T-cell (primary cell): ENCODE measurements around the gene PUM1. TPM values are rescaled to one million over a fixed set of nuclear protein-coding genes. Genes with fewer than 3 reads are reported as not detected.
A peak's percentile ranks its signal among the peaks of the same experiment; 100 is the strongest.

ENCODE experiments used
- ATAC-seq, 4 experiments: fragments of 200-7000 bp in 3 of 4; fragments of 150-1000 bp in 1 of 4; cut with Tn5 transposase; replicated peaks in 1 of 4; 1 replicate in 3 of 4; 2 replicates in 1 of 4; pipeline ENCODE4 v1.10.0; 2021; ENCODE audit warnings: moderate library complexity in 3 of 4, mild to moderate bottlenecking in 2 of 4, moderate number of reproducible peaks in 1 of 4
- CTCF ChIA-PET, 2 donors: fragments of 300-600 bp; sonication (Branson Sonifier 250); formaldehyde crosslinking; loops; one replicate each; lab custom pipeline; 2022; ENCODE audit warnings: antibody characterized with exemption in 2 of 2; lab: Charles Lee
- POLR2A ChIA-PET, 2 donors: fragments of 300-600 bp; sonication (Branson Sonifier 250); formaldehyde crosslinking; loops; one replicate each; lab custom pipeline; 2022; ENCODE audit warnings: antibody characterized with exemption in 2 of 2; lab: Charles Lee
- DNase-seq, 35 experiments: peaks; one replicate each; pipeline versions ENCODE4 v3.0.0 to v3.0.0-alpha.2; 2013 to 2023
- H3K27ac ChIP-seq: one replicate; pipeline ENCODE4 v1.5.1; 2013; ENCODE audit warnings: low read length
- H3K27me3 ChIP-seq, 2 experiments: replicated peaks in 1 of 2; 1 replicate in 1 of 2; 2 replicates in 1 of 2; pipeline versions ENCODE4 v1.6.1 to v1.7.0; 2013; ENCODE audit warnings: low read length in 1 of 2, mixed read lengths in 1 of 2; ENCODE audit not compliant: control insufficient read depth in 2 of 2, insufficient read depth in 2 of 2; ENCODE audit errors: extremely low read depth in 1 of 2
- H3K36me3 ChIP-seq, 2 donors: 1 replicate in 1 of 2; 2 replicates in 1 of 2; pipeline versions ENCODE4 v1.6.1 to v1.7.0; 2013; ENCODE audit warnings: low read length in 1 of 2; ENCODE audit not compliant: control insufficient read depth in 2 of 2, insufficient read depth in 1 of 2; ENCODE audit errors: extremely low read depth in 1 of 2
- H3K4me1 ChIP-seq, 2 experiments: 1 replicate in 1 of 2; 2 replicates in 1 of 2; pipeline versions ENCODE4 v1.6.1 to v1.7.0; 2013; ENCODE audit warnings: low read length in 2 of 2, mixed read lengths in 1 of 2; ENCODE audit not compliant: insufficient read depth in 2 of 2, control insufficient read depth in 1 of 2; ENCODE audit errors: extremely low read depth in 1 of 2
- H3K4me3 ChIP-seq, 2 donors: 1 replicate in 1 of 2; 2 replicates in 1 of 2; pipeline versions ENCODE4 v1.5.1 to v1.7.0; 2013; ENCODE audit warnings: mild to moderate bottlenecking in 2 of 2, low read length in 1 of 2, moderate library complexity in 1 of 2; ENCODE audit not compliant: control insufficient read depth in 1 of 2; ENCODE audit errors: extremely low read depth in 1 of 2
- H3K9me3 ChIP-seq: 2 replicates; pipeline ENCODE4 v1.7.0; 2013
- H3K27ac Mint-ChIP-seq, 2 donors: one replicate each; pipeline ENCODE4 v1.8.0; 2020 to 2021; ENCODE audit warnings: mild to moderate bottlenecking in 2 of 2, mixed read lengths in 2 of 2
- H3K27me3 Mint-ChIP-seq, 2 donors: one replicate each; pipeline ENCODE4 v1.8.0; 2021 to 2022; ENCODE audit warnings: mixed read lengths in 2 of 2
- H3K36me3 Mint-ChIP-seq: one replicate; pipeline ENCODE4 v1.8.0; 2021; ENCODE audit warnings: mixed read lengths
- H3K4me1 Mint-ChIP-seq, 3 donors: one replicate each; pipeline ENCODE4 v1.8.0; 2020 to 2022; ENCODE audit warnings: mixed read lengths in 3 of 3, mild to moderate bottlenecking in 1 of 3
- H3K4me3 Mint-ChIP-seq, 3 donors: one replicate each; pipeline ENCODE4 v1.8.0; 2020 to 2022; ENCODE audit warnings: mild to moderate bottlenecking in 3 of 3, mixed read lengths in 3 of 3, moderate library complexity in 3 of 3
- H3K9me3 Mint-ChIP-seq, 3 donors: one replicate each; pipeline ENCODE4 v1.8.0; 2020 to 2022; ENCODE audit warnings: mixed read lengths in 3 of 3
- WGBS: methylation state at CpG from one replicate; pipeline ENCODE4 v1.1.5; 2013; ENCODE audit warnings: missing lambda C conversion rate; ENCODE audit not compliant: insufficient coverage; 5-methylcytosine and 5-hydroxymethylcytosine counted together
- total RNA-seq, 35 experiments: library from RNA in 6 of 35; stranded (reverse) in 6 of 35; fragments of 120-200 nt in 1 of 35; gene quantifications; one replicate each; pipeline versions ENCODE4 v1.2.1 to v1.2.4 and lab custom pipeline; 2013 to 2026

Gene PUM1
- total RNA-seq, 5 donors from 2014 or later (not counting 1 experiment from before 2014, with no cell fraction given): 146 to 229 (median 154) TPM

DNA sequence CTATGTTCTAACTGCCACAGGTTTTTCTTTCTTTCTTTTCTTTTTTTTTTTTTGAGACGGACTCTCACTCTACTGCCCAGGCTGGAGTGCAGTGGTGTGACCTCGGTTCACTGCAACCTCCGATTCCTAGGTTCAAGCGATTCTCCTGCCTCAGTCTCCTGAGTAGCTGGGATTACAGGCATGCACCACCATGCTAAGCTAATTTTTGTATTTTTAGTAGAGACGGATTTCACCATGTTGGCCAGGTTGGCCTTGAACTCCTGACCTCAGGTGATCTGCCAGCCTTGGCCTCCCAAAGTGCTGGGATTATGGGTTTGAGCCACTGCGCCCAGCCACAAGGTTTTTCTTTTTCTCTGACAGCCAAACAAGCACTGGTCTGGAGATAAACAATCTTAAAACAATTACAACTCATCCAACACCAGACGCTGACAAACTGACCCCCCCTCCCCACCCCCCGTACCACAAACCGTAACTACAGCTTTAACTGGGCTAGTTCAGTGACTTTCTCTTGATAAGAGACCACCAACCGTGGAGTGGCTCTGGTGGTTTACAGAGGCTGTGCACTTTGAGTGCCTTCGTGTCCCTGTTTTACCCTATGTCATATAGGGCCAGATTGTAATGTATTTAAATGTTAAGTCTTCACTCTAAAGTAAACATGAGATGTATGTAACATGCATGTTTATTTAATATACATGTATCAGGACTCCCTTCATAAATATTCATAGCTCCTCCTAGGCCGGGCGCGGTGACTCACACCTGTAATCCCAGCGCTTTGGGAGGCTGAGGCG, 19.5 kb upstream of the PUM1 start:
- H3K4me1 ChIP-seq: no peaks in the 10 kb centered on the region
- no peaks in the 10 kb centered on the region for H3K4me1 Mint-ChIP-seq
- ChIA-PET POLR2A (no interaction called here), CTCF (no interaction called here)
- ATAC-seq (no peak), DNase-seq (no peak)
- no peaks in the 10 kb centered on the region for H3K36me3 Mint-ChIP-seq
- H3K27me3 ChIP-seq: peaks cover 0 to 5% of the 10 kb centered on the region in 2 experiments
- no peak overlapping the region for H3K27ac ChIP-seq
- no peaks in the 10 kb centered on the region for H3K9me3 Mint-ChIP-seq
- H3K36me3 ChIP-seq: no peaks in the 10 kb centered on the region
- H3K27ac Mint-ChIP-seq: no peak overlapping the region
- 95% methylated on average over 9 of the region's 16 CpGs for WGBS
- no peak overlapping the region for H3K4me3 ChIP-seq
- H3K9me3 ChIP-seq: no peaks in the 10 kb centered on the region
- H3K4me3 Mint-ChIP-seq: no peak overlapping the region
- H3K27me3 Mint-ChIP-seq: no peaks in the 10 kb centered on the region

DNA sequence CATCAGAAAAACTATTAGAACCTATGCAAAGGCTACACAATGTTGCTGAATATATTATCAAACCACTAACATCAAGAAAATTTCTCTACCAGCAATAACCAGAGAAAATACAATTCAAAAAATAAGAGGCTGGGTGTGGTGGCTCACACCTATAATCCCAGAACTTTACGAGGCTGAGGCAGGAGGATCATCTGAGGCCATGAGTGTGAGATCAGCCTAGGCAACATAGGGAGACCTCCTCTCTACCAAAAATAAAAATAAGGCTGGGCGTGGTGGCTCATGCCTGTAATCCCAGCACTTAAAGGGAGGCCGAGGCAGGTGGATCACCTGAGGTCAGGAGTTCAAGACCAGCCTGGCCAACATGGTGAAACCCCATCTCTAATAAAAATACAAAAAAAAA, 16.9 kb upstream of the PUM1 start:
- H3K9me3 Mint-ChIP-seq: no peaks in the 10 kb centered on the region
- POLR2A ChIA-PET: no interaction called here
- no CpG with 5 or more reads among the region's 3 CpGs for WGBS
- H3K27me3 Mint-ChIP-seq: no peaks in the 10 kb centered on the region
- CTCF ChIA-PET: no interaction called here
- H3K9me3 ChIP-seq: no peaks in the 10 kb centered on the region
- no peaks in the 10 kb centered on the region for H3K36me3 ChIP-seq
- no peaks in the 10 kb centered on the region for H3K4me1 ChIP-seq
- no peak overlapping the region for H3K27ac Mint-ChIP-seq
- no peaks in the 10 kb centered on the region for H3K4me1 Mint-ChIP-seq
- no peaks in the 10 kb centered on the region for H3K27me3 ChIP-seq
- H3K27ac ChIP-seq: no peak overlapping the region
- DNase-seq: no peak
- no peak overlapping the region for H3K4me3 ChIP-seq
- H3K36me3 Mint-ChIP-seq: no peaks in the 10 kb centered on the region
- ATAC-seq: no peak
- H3K4me3 Mint-ChIP-seq: no peak overlapping the region

DNA sequence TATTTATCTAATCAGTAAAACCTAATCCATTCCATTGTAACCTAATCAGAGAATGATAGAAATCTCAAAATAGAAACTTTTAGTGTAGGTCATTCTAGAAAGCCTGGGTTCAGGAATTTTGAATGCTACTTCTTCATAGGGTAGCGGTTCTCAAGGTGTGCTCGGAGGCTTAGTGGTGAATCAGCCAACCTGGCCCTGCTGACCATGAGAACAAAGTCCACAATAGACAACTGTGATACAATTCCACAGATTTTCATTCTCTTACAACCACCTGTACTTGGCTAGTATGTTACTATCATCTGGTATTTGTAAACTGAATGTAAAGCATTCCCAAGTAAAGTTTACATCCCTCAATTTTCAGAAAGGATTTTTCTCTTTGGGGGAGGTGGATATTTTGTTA, 7.5 kb upstream of the PUM1 start:
- ATAC-seq: no peak
- Histone ChIP-seq H3K4me3 (no peak overlapping the region), H3K4me1 (no peaks in the 10 kb centered on the region), H3K9me3 (no peaks in the 10 kb centered on the region), H3K27me3 (no peaks in the 10 kb centered on the region), H3K36me3 (no peaks in the 10 kb centered on the region), H3K27ac (no peak overlapping the region)
- Mint-ChIP-seq H3K27me3 (no peaks in the 10 kb centered on the region), H3K4me3 (no peak overlapping the region), H3K9me3 (no peaks in the 10 kb centered on the region), H3K27ac (no peak overlapping the region), H3K4me1 (no peaks in the 10 kb centered on the region), H3K36me3 (no peaks in the 10 kb centered on the region)
- ChIA-PET POLR2A (no interaction called here), CTCF (no interaction called here)
- no CpG with 5 or more reads among the region's 2 CpGs for WGBS
- no peak for DNase-seq

DNA sequence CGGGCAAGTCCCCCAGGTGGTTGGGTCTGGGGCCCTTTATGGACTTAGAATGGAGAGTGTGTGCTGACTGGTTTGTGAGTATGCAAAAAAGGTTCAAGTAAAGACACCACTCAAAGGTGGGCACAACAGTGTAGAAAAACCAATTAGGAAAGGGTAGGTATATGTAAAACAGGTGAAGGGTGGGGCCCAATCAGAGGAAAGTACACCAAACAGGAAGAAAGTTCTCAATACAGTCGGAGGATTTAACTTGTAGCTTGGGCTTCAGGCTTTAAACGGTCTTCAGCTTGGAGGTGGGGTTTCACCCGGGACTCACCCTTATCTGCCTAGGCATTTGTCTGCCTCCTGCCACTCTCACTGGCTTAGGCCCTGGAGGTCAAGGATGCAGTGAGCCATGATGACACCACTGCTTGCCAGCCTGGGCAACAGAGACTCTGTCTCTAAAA, 6.8 kb upstream of the PUM1 start:
- Mint-ChIP-seq H3K27me3 (no peaks in the 10 kb centered on the region), H3K9me3 (no peaks in the 10 kb centered on the region), H3K27ac (no peak overlapping the region), H3K4me3 (no peak overlapping the region), H3K36me3 (no peaks in the 10 kb centered on the region), H3K4me1 (no peaks in the 10 kb centered on the region)
- DNase-seq: no peak
- ATAC-seq: no peak
- ChIA-PET POLR2A (no interaction called here), CTCF (no interaction called here)
- Histone ChIP-seq H3K27me3 (no peaks in the 10 kb centered on the region), H3K9me3 (no peaks in the 10 kb centered on the region), H3K4me1 (no peaks in the 10 kb centered on the region), H3K36me3 (no peaks in the 10 kb centered on the region), H3K4me3 (no peak overlapping the region), H3K27ac (no peak overlapping the region)
- WGBS: no CpG with 5 or more reads among the region's 4 CpGs

DNA sequence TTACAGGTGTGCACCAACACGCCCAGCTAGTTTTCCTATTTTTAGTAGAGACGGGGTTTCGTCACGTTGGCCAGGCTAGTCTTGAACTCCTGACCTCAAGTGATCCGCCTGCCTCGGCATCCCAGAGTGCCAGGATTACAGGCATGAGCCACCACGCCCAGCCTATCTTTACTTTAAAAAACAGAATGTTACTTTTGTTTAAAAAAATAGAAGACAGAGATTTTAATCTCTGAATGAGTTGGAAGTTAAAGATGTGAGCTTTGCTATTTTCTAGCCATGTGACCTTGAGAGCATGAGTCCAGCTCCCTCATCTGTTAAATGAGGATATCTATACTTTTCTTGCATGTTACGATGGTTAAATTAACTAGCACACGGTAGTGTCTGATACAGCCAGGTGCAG, 3.9 kb upstream of the PUM1 start:
- 87% methylated on average over 3 of the region's 9 CpGs for WGBS
- H3K4me1 ChIP-seq: peaks cover 0 to 7% of the 10 kb centered on the region in 2 experiments
- ATAC-seq: no peak
- Mint-ChIP-seq H3K36me3 (no peaks in the 10 kb centered on the region), H3K9me3 (no peaks in the 10 kb centered on the region), H3K4me3 (no peak overlapping the region), H3K27ac (no peak overlapping the region), H3K4me1 (peaks cover 1 to 9% (median 3%) of the 10 kb centered on the region in 3 donors), H3K27me3 (no peaks in the 10 kb centered on the region)
- no peak overlapping the region for H3K27ac ChIP-seq
- H3K9me3 ChIP-seq: no peaks in the 10 kb centered on the region
- POLR2A ChIA-PET: no interaction called here
- CTCF ChIA-PET: no interaction called here
- no peak overlapping the region for H3K4me3 ChIP-seq
- no peak for DNase-seq
- no peaks in the 10 kb centered on the region for H3K36me3 ChIP-seq
- H3K27me3 ChIP-seq: no peaks in the 10 kb centered on the region

DNA sequence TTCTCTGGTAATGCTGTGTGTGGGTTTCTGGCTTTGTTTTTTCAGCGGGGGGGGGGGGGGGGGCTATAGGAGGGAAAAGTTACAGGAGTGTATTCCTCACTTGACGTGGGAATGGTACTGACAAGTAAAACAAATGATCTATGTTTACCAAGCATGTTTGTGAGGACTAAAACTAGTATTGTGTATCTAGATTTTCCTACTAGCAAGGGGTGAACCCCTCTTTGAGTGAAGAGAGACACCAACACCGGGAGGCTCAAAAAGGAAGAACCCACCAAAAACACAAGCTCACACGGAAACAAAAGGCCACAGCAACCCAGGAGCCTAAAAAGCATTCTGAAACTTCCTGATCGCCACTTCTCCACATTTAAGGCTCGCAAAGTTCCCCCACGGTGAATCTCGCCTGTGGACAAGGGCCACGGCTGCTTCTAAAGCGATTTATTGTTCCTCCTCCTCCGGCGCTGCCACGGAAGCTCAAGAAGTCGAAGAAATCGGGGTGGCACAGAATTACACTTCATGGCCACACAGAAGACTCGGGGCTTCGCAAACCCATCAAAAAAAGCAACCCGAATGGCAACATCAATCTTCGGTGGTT, 703 bp downstream of the PUM1 start:
- 3% methylated on average over 13 of the region's 19 CpGs for WGBS
- Histone ChIP-seq H3K36me3 (no peaks in the 10 kb centered on the region), H3K4me1 (peaks cover 21 to 34% of the 10 kb centered on the region in 2 experiments), H3K9me3 (no peaks in the 10 kb centered on the region), H3K27ac (peak overlapping the region; percentile 92), H3K4me3 (peak overlapping the region; percentile 73 to 79), H3K27me3 (no peaks in the 10 kb centered on the region)
- Mint-ChIP-seq H3K4me3 (peak overlapping the region; percentile 98 to 100 (median 99)), H3K27me3 (no peaks in the 10 kb centered on the region), H3K4me1 (peaks cover 30 to 38% (median 36%) of the 10 kb centered on the region in 3 donors), H3K36me3 (peaks cover 2% of the 10 kb centered on the region), H3K27ac (peak overlapping the region; percentile 97 to 99), H3K9me3 (no peaks in the 10 kb centered on the region)
- POLR2A ChIA-PET: interaction anchor here in 1 of 2 donors (0.6 kb wide), 2 partner anchors 16 to 1319 kb away, joined by 3 to 5 read pairs; no protein-coding TSS in a partner anchor
- peak in 8 of 35 experiments; percentile 2 to 50 (median 23) for DNase-seq
- CTCF ChIA-PET: interaction anchor here in 1 of 2 donors (0.6 kb wide), 1 partner anchor 283 kb away, joined by 6 read pairs; no protein-coding TSS in a partner anchor
- ATAC-seq: peak; percentile 11 to 22 (median 18)
